MCF 10A (cell line): ENCODE results near the gene C1orf185. TPM values are rescaled to one million over a fixed set of nuclear protein-coding genes. Genes with fewer than 3 reads are reported as not detected.
"Not testable (repeated sequence)": the region's sequence is repeated elsewhere in the genome, so short reads cannot be mapped to it uniquely, and the experiment has no call there.

ENCODE experiments used
- BruUV-seq: library from RNA; stranded (reverse); fragments of 400-500 nt; replicated peaks from 2 replicates; lab custom pipeline; 2021; lab: Mats Ljungman, UMichigan
- CTCF ChIA-PET: fragments of 300-600 bp; sonication (Branson Sonifier 250); formaldehyde crosslinking; extraction: SDS; loops from one replicate; lab custom pipeline; 2021; ENCODE audit warnings: antibody characterized with exemption, inconsistent platforms; lab: Yijun Ruan, JAX
- POLR2A ChIA-PET: fragments of 300-600, 350-650 bp; sonication (Branson Sonifier 250); formaldehyde crosslinking; extraction: SDS; loops from one replicate; lab custom pipeline; 2020; ENCODE audit warnings: antibody characterized with exemption, inconsistent platforms; lab: Yijun Ruan, JAX
- DNase-seq: peaks from one replicate; pipeline ENCODE4 v3.0.0-alpha.2; 2018; ENCODE audit not compliant: unreplicated experiment
- H3K27ac Mint-ChIP-seq: one replicate; pipeline ENCODE4 v1.8.0; 2022; ENCODE audit warnings: mild to moderate bottlenecking, low read depth, mixed read lengths; ENCODE audit not compliant: unreplicated experiment
- H3K27me3 Mint-ChIP-seq: one replicate; pipeline ENCODE4 v1.8.0; 2022; ENCODE audit warnings: mixed read lengths; ENCODE audit not compliant: insufficient read depth, unreplicated experiment
- H3K36me3 Mint-ChIP-seq: one replicate; pipeline ENCODE4 v1.8.0; 2022; ENCODE audit warnings: mild to moderate bottlenecking, moderate library complexity, mixed read lengths; ENCODE audit not compliant: insufficient read depth, unreplicated experiment
- H3K4me1 Mint-ChIP-seq: one replicate; pipeline ENCODE4 v1.8.0; 2022; ENCODE audit warnings: mixed read lengths; ENCODE audit not compliant: insufficient read depth, unreplicated experiment
- H3K4me3 Mint-ChIP-seq: one replicate; pipeline ENCODE4 v1.8.0; 2022; ENCODE audit warnings: mild to moderate bottlenecking, moderate library complexity, mixed read lengths; ENCODE audit not compliant: unreplicated experiment
- H3K9me3 Mint-ChIP-seq: one replicate; pipeline ENCODE4 v1.8.0; 2022; ENCODE audit warnings: mixed read lengths; ENCODE audit not compliant: unreplicated experiment
- CTCF ChIP-seq: fragments of 200-600 bp; IDR thresholded peaks from one replicate; pipeline ENCODE4 v1.8.0; 2022; ENCODE audit warnings: antibody characterized with exemption, mild to moderate bottlenecking; ENCODE audit not compliant: unreplicated experiment
- intact Hi-C: fragments of 100-400 bp; cut with micrococcal nuclease; formaldehyde crosslinking; loops from 2 replicates; pipeline ENCODE4 v1.14.1; 2022
- total RNA-seq: library from RNA; stranded (reverse); gene quantifications from 2 replicates; pipeline ENCODE4 v1.2.3, GENCODE V29; 2022

Gene C1orf185
- total RNA-seq, 1 experiment from 2014 or later = not detected

GRCh38 chr1:51168936-51169335, 66.9 kb downstream of the C1orf185 start:
- BruUV-seq = no TSS peak
- H3K4me3 Mint-ChIP-seq = no peak overlapping the region
- ChIA-PET POLR2A (interaction anchor here (0.6 to 1.5 kb wide), 3 partner anchors 19 to 196 kb away, joined by 3 to 4 read pairs (median 3); no protein-coding TSS in a partner anchor), CTCF (interaction anchor here (0.9 to 1.3 kb wide), 3 partner anchors 21 to 78 kb away, joined by 3 to 6 read pairs (median 3); no protein-coding TSS in a partner anchor)
- no peaks in the 10 kb centered on the region for H3K27me3 Mint-ChIP-seq
- intact Hi-C loops = no loop called here
- H3K36me3 Mint-ChIP-seq = no peaks in the 10 kb centered on the region
- TF ChIP-seq CTCF = no peak
- H3K4me1 Mint-ChIP-seq = no peaks in the 10 kb centered on the region
- H3K9me3 Mint-ChIP-seq = no peaks in the 10 kb centered on the region
- no peak for DNase-seq
- no peak overlapping the region for H3K27ac Mint-ChIP-seq

- Mint-ChIP-seq H3K4me3 (no peak overlapping the region), H3K36me3 (no peaks in the 10 kb centered on the region), H3K4me1 (peaks cover 5% of the 10 kb centered on the region), H3K27ac (no peak overlapping the region), H3K27me3 (no peaks in the 10 kb centered on the region), H3K9me3 (no peaks in the 10 kb centered on the region)
- no peak for TF ChIP-seq CTCF
- intact Hi-C loops = no loop called here
- peak; percentile 89 for DNase-seq
- POLR2A ChIA-PET = interaction anchor here (0.6 to 1.0 kb wide), 2 partner anchors 99 to 1148 kb away, joined by 3 read pairs; no protein-coding TSS in a partner anchor
- no TSS peak for BruUV-seq
- CTCF ChIA-PET = no interaction called here
Measured at GRCh38 chr1:51170342-51170741, 68.3 kb downstream of the C1orf185 start.

- Mint-ChIP-seq H3K27me3 (no peaks in the 10 kb centered on the region), H3K36me3 (no peaks in the 10 kb centered on the region), H3K4me3 (no peak overlapping the region), H3K9me3 (no peaks in the 10 kb centered on the region), H3K27ac (no peak overlapping the region), H3K4me1 (peaks cover 10% of the 10 kb centered on the region)
- CTCF ChIA-PET = no interaction called here
- POLR2A ChIA-PET = no interaction called here
- TF ChIP-seq CTCF = no peak
- BruUV-seq = no TSS peak
- intact Hi-C loops = no loop called here
- DNase-seq = no peak
Measured at GRCh38 chr1:51172811-51173210, 70.8 kb downstream of the C1orf185 start.

- Mint-ChIP-seq H3K27me3 (no peaks in the 10 kb centered on the region), H3K4me1 (peaks cover 10% of the 10 kb centered on the region), H3K4me3 (no peak overlapping the region), H3K9me3 (no peaks in the 10 kb centered on the region), H3K36me3 (no peaks in the 10 kb centered on the region), H3K27ac (peak overlapping the region; percentile 21)
- CTCF ChIA-PET = interaction anchor here (7.2 kb wide), 1 partner anchor 16 kb away, joined by 76 read pairs; no protein-coding TSS in a partner anchor
- TF ChIP-seq CTCF = no peak
- peak; percentile 42 for DNase-seq
- intact Hi-C loops = no loop called here
- BruUV-seq = no TSS peak
- POLR2A ChIA-PET = no interaction called here
Measured at GRCh38 chr1:51175278-51175677, 73.2 kb downstream of the C1orf185 start.

- H3K27me3 Mint-ChIP-seq, H3K9me3 Mint-ChIP-seq, H3K4me3 Mint-ChIP-seq, H3K4me1 Mint-ChIP-seq, BruUV-seq, H3K36me3 Mint-ChIP-seq, intact Hi-C loops, DNase-seq, H3K27ac Mint-ChIP-seq, POLR2A ChIA-PET: not testable (repeated sequence)
- CTCF ChIA-PET = interaction anchor here (0.6 to 7.2 kb wide), 3 partner anchors 13 to 200 kb away, joined by 4 to 76 read pairs (median 8); no protein-coding TSS in a partner anchor
Measured at GRCh38 chr1:51177988-51178387, 76.0 kb downstream of the C1orf185 start.
